ENCODE measurements around the gene ORAI1. TPM values are rescaled to one million over a fixed set of nuclear protein-coding genes. Genes with fewer than 3 reads are reported as not detected.
A peak's percentile ranks its signal among the peaks of the same experiment; 100 is the strongest.
"Not testable (repeated sequence)": the region's sequence is repeated elsewhere in the genome, so short reads cannot be mapped to it uniquely, and the experiment has no call there.

ORAI1 gene
- total and polyA plus RNA-seq, 8 donors = 8.9 to 39.5 (median 13.0) TPM

DNA sequence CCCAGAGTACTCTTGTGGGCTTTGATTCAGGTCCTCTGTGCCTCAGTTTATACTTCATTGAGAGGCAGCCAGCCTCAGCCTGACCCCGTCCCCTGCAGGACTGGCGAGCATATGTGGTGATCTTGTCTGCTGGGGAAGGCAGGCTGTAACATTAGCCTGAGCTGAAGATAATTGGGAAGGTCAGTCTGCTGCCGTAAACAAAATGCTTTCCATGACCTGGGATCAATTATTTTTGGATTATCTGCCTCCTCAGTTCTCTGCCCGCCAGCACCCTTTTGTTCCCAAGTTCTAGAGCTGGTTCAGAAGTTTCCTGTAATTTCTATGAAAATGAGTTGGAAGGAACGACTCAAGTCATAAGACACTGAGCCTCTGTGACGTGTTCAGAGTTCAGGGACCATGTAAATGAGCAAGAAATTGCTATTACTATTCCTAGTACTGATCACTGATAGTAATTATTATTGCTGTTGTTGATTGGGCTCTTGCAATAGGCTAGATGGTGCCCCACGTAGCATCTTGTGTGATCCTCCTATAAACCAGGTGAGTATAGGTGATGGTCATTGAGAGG, 4.5 kb downstream of the ORAI1 start:
- ATAC-seq = no peak
- Histone ChIP-seq H3K4me1 (peaks cover 9 to 72% of the 10 kb centered on the region in 2 donors), H3K27me3 (no peaks in the 10 kb centered on the region), H3K4me3 (no peak overlapping the region), H3K27ac (peak overlapping the region in 1 of 2 donors; percentile 81), H3K9me3 (no peaks in the 10 kb centered on the region), H3K36me3 (no peaks in the 10 kb centered on the region)
- DNase-seq = no peak
- TF ChIP-seq, protein P1, sequence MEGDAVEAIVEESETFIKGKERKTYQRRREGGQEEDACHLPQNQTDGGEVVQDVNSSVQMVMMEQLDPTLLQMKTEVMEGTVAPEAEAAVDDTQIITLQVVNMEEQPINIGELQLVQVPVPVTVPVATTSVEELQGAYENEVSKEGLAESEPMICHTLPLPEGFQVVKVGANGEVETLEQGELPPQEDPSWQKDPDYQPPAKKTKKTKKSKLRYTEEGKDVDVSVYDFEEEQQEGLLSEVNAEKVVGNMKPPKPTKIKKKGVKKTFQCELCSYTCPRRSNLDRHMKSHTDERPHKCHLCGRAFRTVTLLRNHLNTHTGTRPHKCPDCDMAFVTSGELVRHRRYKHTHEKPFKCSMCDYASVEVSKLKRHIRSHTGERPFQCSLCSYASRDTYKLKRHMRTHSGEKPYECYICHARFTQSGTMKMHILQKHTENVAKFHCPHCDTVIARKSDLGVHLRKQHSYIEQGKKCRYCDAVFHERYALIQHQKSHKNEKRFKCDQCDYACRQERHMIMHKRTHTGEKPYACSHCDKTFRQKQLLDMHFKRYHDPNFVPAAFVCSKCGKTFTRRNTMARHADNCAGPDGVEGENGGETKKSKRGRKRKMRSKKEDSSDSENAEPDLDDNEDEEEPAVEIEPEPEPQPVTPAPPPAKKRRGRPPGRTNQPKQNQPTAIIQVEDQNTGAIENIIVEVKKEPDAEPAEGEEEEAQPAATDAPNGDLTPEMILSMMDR (IDR thresholded peaks at IDR 0.05) = no peak
- intact Hi-C loops (cut with DNase I) = no loop called here

DNA sequence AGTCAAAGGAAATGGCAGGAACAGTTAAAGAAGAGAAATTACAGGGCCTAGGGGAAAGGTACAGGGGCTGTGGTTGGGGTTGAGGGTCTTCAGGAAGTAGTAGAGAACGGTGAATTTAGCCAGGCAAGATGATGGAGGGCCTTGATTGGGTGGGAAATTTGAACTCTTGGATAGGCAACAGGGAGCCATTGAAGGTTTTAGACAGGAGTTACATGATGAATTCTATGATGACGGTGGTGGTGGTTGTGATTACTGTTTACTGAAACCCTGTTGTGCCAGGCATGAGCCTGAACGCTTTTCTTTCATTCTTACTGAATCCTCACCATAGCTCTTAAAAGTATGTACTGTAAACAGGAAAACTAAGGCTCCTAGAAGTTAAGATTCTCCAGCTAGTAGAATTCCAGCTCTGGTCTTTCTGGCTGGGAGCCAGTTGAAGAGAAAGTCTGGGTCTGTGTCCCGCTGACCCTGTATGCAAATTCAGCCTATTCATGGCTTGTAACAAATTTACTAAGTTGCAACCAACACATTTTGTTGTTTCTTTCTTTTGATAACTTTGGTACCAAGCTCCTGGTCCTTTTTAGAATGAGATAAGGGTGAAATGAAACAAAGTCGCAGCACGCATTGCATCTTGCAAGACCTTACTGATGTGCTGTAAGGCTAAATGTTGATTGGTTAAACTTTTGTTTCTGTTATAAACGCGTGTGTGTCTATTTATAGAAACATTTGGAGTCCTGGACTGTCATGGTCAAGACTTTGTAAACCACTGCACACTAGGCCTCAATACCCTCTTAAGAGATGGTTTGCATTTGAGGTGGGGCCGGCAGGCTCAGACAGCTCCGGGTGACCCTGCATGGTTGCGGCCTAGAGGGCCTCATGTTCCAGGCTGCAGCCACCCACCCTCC, 6.0 kb downstream of the ORAI1 start:
- ATAC-seq (no peak), DNase-seq (peak in 1 of 4 donors; percentile 8)
- peak overlapping the region in 1 of 2 donors; percentile 63 for H3K27ac ChIP-seq
- H3K4me3 ChIP-seq = no peak overlapping the region
- H3K27me3 ChIP-seq = no peaks in the 10 kb centered on the region
- peaks cover 9 to 80% of the 10 kb centered on the region in 2 donors for H3K4me1 ChIP-seq
- TF ChIP-seq, protein P1 (IDR thresholded peaks at IDR 0.05) = no peak
- intact Hi-C loops (cut with DNase I) = no loop called here
- H3K36me3 ChIP-seq = no peaks in the 10 kb centered on the region
- H3K9me3 ChIP-seq = no peaks in the 10 kb centered on the region

DNA sequence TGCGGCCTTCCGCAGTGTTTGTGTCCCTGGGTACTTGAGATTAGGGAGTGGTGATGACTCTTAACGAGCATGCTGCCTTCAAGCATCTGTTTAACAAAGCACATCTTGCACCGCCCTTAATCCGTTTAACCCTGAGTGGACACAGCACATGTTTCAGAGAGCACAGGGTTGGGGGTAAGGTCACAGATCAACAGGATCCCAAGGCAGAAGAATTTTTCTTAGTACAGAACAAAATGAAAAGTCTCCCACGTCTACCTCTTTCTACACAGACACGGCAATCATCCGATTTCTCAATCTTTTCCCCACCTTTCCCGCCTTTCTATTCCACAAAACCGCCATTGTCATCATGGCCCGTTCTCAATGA, 7.5 kb downstream of the ORAI1 start:
- intact Hi-C loops (cut with DNase I); ATAC-seq: not testable (repeated sequence)
- H3K4me1 ChIP-seq = peaks cover 9 to 79% of the 10 kb centered on the region in 2 donors

DNA sequence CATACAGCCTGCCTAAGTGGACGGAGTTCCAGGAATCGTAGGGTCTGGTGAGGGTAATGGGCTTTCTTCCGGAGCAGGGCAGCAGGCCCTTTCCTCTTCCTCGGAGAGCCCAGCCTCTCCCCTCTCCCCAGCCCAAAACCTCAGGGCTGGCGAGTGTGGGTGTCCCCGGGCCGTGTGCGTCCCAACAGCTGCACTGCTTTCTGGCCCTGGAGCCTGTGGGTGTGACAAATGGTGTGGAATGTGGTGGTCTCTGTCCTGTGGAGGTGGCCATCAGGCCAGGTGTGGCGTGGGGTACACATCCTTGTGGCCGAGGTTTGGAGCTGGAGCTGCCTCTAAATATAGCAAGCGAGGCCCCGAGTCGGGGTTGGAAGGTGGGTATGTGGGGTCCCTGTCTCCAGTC, 8.5 kb downstream of the ORAI1 start:
- intact Hi-C loops (cut with DNase I) = no loop called here
- Histone ChIP-seq H3K4me1 (peaks cover under 1 to 69% of the 10 kb centered on the region in 2 donors), H3K27me3 (no peaks in the 10 kb centered on the region), H3K4me3 (no peak overlapping the region), H3K36me3 (no peaks in the 10 kb centered on the region), H3K9me3 (no peaks in the 10 kb centered on the region), H3K27ac (no peak overlapping the region)
- TF ChIP-seq, protein P1 (IDR thresholded peaks at IDR 0.05) = no peak
- ATAC-seq (no peak), DNase-seq (no peak)

More for the DNA sequence above, 7.5 kb downstream of the ORAI1 start:
- H3K27me3 ChIP-seq, H3K36me3 ChIP-seq, DNase-seq, H3K9me3 ChIP-seq, H3K4me3 ChIP-seq, H3K27ac ChIP-seq: not testable (repeated sequence)

DNA sequence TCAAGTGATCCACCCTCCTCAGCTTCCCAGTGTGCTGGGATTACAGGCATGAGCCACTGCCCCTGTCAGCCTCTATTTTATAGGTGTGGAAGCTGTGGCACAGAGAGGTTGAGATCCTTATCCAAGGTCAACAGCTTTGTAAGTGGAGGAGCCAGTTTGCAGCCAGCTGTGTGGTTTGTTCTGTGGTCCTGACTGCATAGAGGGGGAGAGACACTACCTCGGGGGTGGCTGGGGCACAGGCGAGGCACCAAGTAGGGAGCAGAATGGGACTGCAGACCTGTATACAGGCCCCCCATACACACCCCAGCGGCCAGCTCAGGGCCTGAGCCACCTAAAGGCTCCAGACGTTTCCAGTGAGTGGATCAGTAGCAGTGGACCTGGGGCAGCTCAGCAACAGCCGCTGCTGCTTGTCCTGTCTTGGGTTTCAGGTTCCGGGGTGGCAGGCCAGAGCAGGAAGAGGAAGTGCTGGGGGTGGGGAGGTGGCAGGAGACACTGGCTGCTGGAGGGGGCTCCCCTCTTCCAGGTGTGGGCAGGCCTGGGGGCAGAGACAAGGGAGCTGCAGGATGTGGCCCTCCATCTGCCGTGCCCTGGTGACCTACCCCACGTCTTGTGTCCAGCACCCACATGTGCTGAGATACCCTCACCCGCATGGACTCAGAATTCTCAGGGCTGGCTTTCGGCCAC, 11.0 kb downstream of the ORAI1 start:
- H3K9me3 ChIP-seq = no peaks in the 10 kb centered on the region
- DNase-seq (peak in 2 of 4 donors; percentile 68 to 86), ATAC-seq (peak; percentile 59)
- TF ChIP-seq, protein P1 (IDR thresholded peaks at IDR 0.05) = no peak
- H3K27me3 ChIP-seq = no peaks in the 10 kb centered on the region
- H3K4me1 ChIP-seq = peaks cover 0 to 43% of the 10 kb centered on the region in 2 donors
- H3K36me3 ChIP-seq = peaks cover 0 to 13% of the 10 kb centered on the region in 2 donors
- H3K27ac ChIP-seq = peak overlapping the region in 1 of 2 donors; percentile 85
- intact Hi-C loops (cut with DNase I) = no loop called here
- H3K4me3 ChIP-seq = no peak overlapping the region

Measured in left lung (tissue), 10 donors.